Measurements from ENCODE around the gene DUT.

The DUT gene

GRCh38 chr15:48330105-48330785, 984 bp upstream of the DUT start:
- no peak for DNase-seq

DNA sequence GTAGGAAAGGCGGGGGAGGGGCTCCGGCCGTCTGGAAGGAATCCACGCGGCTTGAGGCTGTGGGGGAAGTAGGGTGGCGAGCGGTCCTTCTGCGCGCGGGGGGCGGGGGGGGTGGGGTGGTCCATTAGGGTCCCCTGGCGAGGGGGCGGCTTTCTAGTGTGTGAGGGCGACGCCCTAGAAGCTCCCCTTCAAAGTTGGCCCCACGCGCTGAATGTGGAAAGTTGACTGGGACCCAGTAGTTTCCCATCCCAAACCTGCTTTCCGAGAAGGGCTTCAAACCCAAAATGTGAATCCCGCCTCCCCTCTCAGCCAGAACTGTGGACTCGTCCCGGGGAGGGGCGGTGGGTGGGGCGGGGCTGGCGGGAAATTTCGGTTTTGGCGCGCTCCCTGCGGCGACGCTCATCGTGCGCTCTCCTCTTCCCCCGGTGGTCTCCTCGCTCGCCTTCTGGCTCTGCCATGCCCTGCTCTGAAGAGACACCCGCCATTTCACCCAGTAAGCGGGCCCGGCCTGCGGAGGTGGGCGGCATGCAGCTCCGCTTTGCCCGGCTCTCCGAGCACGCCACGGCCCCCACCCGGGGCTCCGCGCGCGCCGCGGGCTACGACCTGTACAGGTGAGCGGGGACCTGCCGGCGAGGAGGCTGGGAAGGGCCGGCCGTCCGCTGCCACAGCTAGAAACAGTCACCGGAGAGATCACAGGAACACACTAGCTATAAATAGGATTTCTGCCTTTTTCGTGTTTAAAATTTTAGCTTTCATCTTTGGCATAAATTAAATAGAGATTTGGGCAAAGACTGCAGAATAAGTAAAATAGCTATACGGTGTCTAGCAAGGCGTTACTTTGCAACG, 790 bp downstream of the DUT start:
- DNase-seq = peak; percentile 81

DNA sequence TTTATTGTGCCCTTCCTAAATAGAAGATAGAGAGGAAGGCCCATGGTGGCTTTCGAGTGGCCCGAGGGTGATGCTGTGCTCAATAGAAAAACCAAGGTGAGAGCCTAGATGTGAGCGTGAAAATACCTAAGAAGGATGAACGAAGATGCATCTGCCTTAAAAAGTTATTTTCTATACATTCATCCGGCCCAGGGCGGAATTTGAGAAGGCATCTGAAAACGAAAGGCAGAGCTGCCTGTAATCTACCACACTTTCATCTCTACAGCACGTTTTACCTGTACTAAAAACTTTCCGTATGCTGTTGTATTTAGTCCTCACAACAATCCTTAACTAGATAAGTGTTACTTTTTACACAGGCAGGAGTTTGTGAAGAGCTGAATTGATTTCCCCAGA, 1.4 kb downstream of the DUT start:
- DNase-seq = no peak

- no peak for DNase-seq
Observed at GRCh38 chr15:48333540-48333939, 2.3 kb downstream of the DUT start.

DNA sequence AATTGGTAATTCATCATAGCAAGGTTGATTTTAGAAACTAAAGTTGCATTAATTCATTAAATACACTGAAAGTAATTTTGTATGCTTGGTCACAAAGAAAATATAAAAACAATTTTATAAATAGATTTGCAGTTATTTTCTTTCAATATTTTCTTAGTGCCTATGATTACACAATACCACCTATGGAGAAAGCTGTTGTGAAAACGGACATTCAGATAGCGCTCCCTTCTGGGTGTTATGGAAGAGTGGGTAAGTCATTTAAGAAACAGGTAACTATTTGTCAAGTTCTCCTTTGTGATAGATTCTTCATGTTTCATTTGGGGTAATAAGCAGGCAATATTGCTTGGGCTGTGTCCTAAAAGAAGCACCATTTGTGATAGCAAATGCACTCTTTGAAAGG, 3.0 kb downstream of the DUT start:
- DNase-seq = no peak

GRCh38 chr15:48336940-48337339, 5.7 kb downstream of the DUT start:
- DNase-seq = peak; percentile 6

GRCh38 chr15:48337607-48338006, 6.4 kb downstream of the DUT start:
- DNase-seq = no peak

- DNase-seq = no peak
Observed at GRCh38 chr15:48340111-48340510, 8.9 kb downstream of the DUT start.

DNA sequence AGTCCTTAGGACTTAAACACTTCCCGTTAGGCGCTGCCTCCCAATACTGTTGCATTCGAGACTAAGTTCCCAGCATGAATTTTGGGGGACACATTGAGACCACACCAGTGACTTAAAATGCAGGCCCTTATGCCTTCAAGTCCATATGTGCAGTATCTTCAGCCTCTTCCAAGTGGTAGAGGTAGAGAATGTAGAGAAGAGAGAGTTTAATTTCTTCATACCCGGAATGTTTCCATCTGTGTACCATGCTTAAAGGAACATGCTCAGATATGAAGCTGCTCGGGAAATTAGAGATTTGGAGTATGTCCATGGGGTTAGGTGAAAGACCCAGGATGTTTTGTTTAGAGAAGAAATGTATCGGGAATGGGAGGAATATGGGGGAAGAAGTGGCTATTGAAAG, 12.6 kb downstream of the DUT start:
- no peak for DNase-seq

DNA sequence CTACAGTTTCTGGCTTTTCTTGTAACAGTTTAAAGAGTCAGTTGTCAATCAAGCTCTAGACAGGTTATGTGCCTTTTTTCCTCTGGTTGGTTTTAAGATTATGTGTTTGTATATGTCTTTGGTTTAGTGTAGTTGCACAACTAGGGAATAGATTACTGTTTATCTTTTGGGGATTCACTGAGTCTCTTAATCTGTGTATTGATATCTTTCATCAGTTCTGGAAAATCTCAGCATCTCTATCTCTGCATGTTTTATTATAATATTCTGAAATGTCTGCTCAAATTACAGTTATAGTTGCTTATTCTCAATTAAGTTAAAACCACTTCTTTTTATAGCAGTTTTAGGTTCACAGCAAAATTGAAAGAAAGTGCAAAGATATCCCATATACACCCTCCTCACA, 14.3 kb downstream of the DUT start:
- DNase-seq = no peak

GRCh38 chr15:48352474-48353072, 21.3 kb downstream of the DUT start:
- DNase-seq = peak; percentile 13

GRCh38 chr15:48354694-48355303, 23.6 kb downstream of the DUT start:
- DNase-seq = no peak

DNA sequence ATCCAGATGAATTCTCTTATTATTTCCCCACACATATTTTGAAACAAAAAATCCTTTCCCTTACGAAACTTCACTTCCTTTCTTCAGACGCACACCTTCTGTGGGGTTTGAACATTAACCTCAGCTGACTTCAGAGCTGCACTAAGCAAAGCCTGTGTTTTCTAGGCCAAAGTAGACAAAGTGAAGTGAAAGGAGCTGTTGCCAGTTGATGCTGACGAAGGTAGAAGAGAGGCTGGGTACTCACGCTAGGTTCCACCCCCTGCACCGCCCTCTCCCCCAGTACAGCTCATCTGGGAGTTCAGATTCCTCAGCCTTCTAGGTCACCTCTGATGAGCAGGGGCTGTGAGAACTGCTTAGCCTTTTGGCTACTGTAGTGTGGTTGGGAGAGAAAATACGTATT, 24.1 kb downstream of the DUT start:
- no peak for DNase-seq

DNA sequence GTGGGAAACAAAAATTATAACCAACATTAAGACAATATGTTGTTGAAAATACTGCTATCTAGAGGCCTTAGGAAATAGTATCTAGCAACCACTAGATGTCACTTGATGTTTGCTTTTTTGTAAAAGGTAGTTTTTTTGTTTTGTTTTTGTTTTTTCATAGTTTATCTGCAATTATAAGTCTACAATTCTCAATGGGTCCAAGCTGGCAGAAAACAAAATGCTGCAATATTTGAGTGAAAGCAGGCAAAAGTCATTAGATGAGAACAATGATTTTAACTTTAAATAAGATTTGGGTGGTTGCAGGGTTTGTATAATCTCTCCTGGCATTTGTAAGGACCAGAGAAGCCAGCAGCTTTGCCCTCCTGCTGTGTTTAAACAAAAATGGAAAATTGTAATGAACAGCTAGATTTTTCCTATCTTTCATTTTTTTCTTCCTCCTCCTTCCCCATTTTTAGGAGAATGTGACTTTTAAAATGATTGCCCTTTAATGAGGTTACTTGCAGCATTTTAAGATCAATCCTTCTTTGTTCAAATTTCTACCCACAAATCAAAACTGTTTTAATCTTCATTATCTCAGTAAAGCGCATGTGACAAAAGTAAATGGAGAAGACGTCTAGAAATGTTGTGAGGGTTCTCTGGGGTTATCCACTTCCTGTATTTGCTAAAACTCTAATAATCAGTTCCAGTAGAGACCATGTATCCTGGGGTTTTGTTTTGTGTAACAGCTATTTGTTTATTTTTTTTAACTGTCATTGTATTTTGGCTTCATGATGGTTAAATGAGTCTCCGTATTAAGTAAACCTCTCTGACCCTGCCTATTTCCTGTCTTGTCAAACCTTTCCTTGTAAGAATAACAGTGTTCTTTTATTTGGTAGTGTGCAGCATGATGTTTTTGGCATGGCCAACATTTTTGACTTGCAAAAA, 27.3 kb downstream of the DUT start:
- no peak for DNase-seq

DNA sequence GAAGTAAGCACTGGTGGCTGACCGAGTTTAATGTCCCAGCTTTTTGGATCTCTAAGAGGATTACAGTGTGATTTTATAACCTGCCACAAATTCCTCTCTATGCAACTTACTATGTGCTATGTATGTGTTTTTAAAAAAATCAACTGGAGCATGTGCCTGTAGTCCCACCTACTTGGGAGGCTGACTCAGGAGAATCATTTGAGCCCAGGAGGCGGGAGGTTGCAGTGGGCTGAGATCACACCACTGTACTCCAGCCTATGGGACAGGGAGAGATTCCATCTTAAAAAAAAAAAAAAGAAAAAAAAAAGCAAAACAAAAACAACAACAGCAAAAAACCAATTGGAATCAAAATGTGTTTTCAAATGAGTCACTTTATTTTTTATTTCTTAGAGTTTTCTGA, 29.6 kb downstream of the DUT start:
- DNase-seq = no peak

- DNase-seq = no peak
Observed at GRCh38 chr15:48361685-48362084, 30.5 kb downstream of the DUT start.

GRCh38 chr15:48363474-48363873, 32.2 kb downstream of the DUT start:
- no peak for DNase-seq

- no peak for DNase-seq
Observed at GRCh38 chr15:48365575-48365974, 34.3 kb downstream of the DUT start.

- no peak for DNase-seq
Observed at GRCh38 chr15:48366584-48367312, 35.5 kb downstream of the DUT start.

GRCh38 chr15:48367483-48367882, 36.3 kb downstream of the DUT start:
- no peak for DNase-seq

GRCh38 chr15:48370460-48370859, 39.2 kb downstream of the DUT start:
- no peak for DNase-seq

GRCh38 chr15:48371550-48371949, 40.3 kb downstream of the DUT start:
- no peak for DNase-seq

Data from NK-92 treated with Interleukin-12 subunit alpha and Interleukin-12 subunit beta, amount 100 ng/mL, for 24 hours (cell line).